Peyer's patch (tissue), 4 donors: Measurements from ENCODE around the gene TMPRSS13.

Experiments used
- CTCF ChIP-seq, 6 experiments: fragments of 450-650 bp in 4 of 6; fragments of 200-600 bp in 2 of 6; sonication (generic) in 1 of 6; IDR thresholded peaks; one replicate each; pipeline ENCODE4 v1.5.1; 2017 to 2019; ENCODE audit warnings: antibody characterized with exemption in 6 of 6, mild to moderate bottlenecking in 3 of 6, moderate library complexity in 1 of 6
- POLR2A ChIP-seq, 2 donors: fragments of 450-650 bp; IDR thresholded peaks; one replicate each; pipeline ENCODE4 v1.5.1; 2017; ENCODE audit warnings: antibody characterized with exemption in 2 of 2, mild to moderate bottlenecking in 2 of 2, moderate library complexity in 2 of 2

GRCh38 chr11:117959438-117960149, 30.4 kb upstream of the TMPRSS13 start:
- no peak for TF ChIP-seq CTCF (IDR thresholded peaks at IDR 0.05)
- no peak for TF ChIP-seq POLR2A (IDR thresholded peaks at IDR 0.05)
